ENCODE data around the gene NDUFS1.

- TF ChIP-seq CTCF (IDR thresholded peaks at IDR 0.05; ENCODE audit: poor library complexity, severe bottlenecking), result no peak
- no peak for TF ChIP-seq TAF1 (IDR thresholded peaks at IDR 0.05; ENCODE audit: low read depth)
- no peak for TF ChIP-seq MXI1 (conservative IDR thresholded peaks at IDR 0.05; ENCODE audit: poor library complexity, severe bottlenecking)
- no peak for TF ChIP-seq EP300 (conservative IDR thresholded peaks at IDR 0.05; ENCODE audit: poor library complexity, severe bottlenecking)
- no peak for TF ChIP-seq REST (IDR thresholded peaks at IDR 0.05; ENCODE audit: borderline replicate concordance)
Observed at GRCh38 chr2:206150168-206150567, 9.1 kb downstream of the NDUFS1 start.
